ENCODE measurements around the gene FMN1.

- TF ChIP-seq POLR2A (IDR thresholded peaks at IDR 0.05; ENCODE audit: control extremely low read depth in 1 of 2, low read depth in 2 of 2, low read length in 2 of 2) = no peak
- TF ChIP-seq CTCF (IDR thresholded peaks at IDR 0.05; ENCODE audit: control extremely low read depth in 1 of 3, insufficient read depth in 1 of 3, low read depth in 1 of 3, low read length in 3 of 3) = no peak
- no peak for TF ChIP-seq JUND (IDR thresholded peaks at IDR 0.05; ENCODE audit: low read length)
- TF ChIP-seq ATF2 (IDR thresholded peaks at IDR 0.05; ENCODE audit: low read length) = no peak
- TF ChIP-seq POLR2AphosphoS5 (IDR thresholded peaks at IDR 0.05; ENCODE audit: low read depth, low read length) = no peak
- TF ChIP-seq SP1 (IDR thresholded peaks at IDR 0.05; ENCODE audit: low read depth, low read length) = no peak
- TF ChIP-seq RAD21 (IDR thresholded peaks at IDR 0.05 in 1 of 2, conservative IDR thresholded peaks at IDR 0.05 in 1 of 2; ENCODE audit: low read depth in 2 of 2, low read length in 2 of 2) = no peak
- TF ChIP-seq YY1 (IDR thresholded peaks at IDR 0.05; ENCODE audit: low read depth, low read length) = no peak
- no peak for TF ChIP-seq TAF1 (IDR thresholded peaks at IDR 0.05; ENCODE audit: low read depth, low read length)
- TF ChIP-seq EP300 (IDR thresholded peaks at IDR 0.05; ENCODE audit: borderline replicate concordance in 1 of 2, low read depth in 2 of 2, low read length in 2 of 2) = no peak
- no peak for TF ChIP-seq BRCA1 (IDR thresholded peaks at IDR 0.05; ENCODE audit: low read depth, low read length)
- no peak for TF ChIP-seq ATF3 (IDR thresholded peaks at IDR 0.05; ENCODE audit: insufficient read depth, low read depth, low read length)
- no peak for TF ChIP-seq EZH2 (IDR thresholded peaks at IDR 0.05; ENCODE audit: low read depth, low read length, severe bottlenecking)
Measured at GRCh38 chr15:33055962-33056361, 138.6 kb downstream of the FMN1 start.
